ENCODE measurements around the gene CRYZL1.

- TF ChIP-seq EZH2 (IDR thresholded peaks at IDR 0.05; ENCODE audit: low read depth, low read length, severe bottlenecking) (no peak), CTCF (IDR thresholded peaks at IDR 0.05; ENCODE audit: control extremely low read depth in 1 of 3, insufficient read depth in 1 of 3, low read depth in 1 of 3, low read length in 3 of 3) (no peak), ZNF274 (IDR thresholded peaks at IDR 0.05; ENCODE audit: borderline replicate concordance, extremely low read depth, low read length) (no peak), PHF8 (conservative IDR thresholded peaks at IDR 0.05; ENCODE audit: low read depth, low read length) (no peak), KDM5A (IDR thresholded peaks at IDR 0.05; ENCODE audit: low read length) (no peak), CTBP2 (IDR thresholded peaks at IDR 0.05; ENCODE audit: borderline replicate concordance, insufficient read depth, insufficient read length, low read length) (no peak), YY1 (IDR thresholded peaks at IDR 0.05; ENCODE audit: low read depth, low read length) (no peak)
Observed at GRCh38 chr21:33578214-33578613, 63.3 kb downstream of the CRYZL1 start.

All from H1 (cell line).